ENCODE data around the gene TRAIP.
A peak's percentile ranks its signal among the peaks of the same experiment; 100 is the strongest.
"Not testable (repeated sequence)": the region's sequence is repeated elsewhere in the genome, so short reads cannot be mapped to it uniquely, and the experiment has no call there.

Gene TRAIP

GRCh38 chr3:49785565-49786356, 70.6 kb downstream of the TRAIP start:
- DNase-seq (ENCODE audit: low read depth): peak; percentile 33
- no peak for TF ChIP-seq CTCF (IDR thresholded peaks at IDR 0.05; ENCODE audit: insufficient read depth, low read depth, low read length, missing control alignments)
- H3K4me3 ChIP-seq (ENCODE audit: low read depth, low read length): peak overlapping the region; percentile 94

- DNase-seq (ENCODE audit: low read depth); H3K4me3 ChIP-seq (ENCODE audit: low read depth, low read length): not testable (repeated sequence)
Measured at GRCh38 chr3:49782277-49782676, 74.1 kb downstream of the TRAIP start.

GRCh38 chr3:49781415-49782199, 74.8 kb downstream of the TRAIP start:
- TF ChIP-seq CTCF (IDR thresholded peaks at IDR 0.05; ENCODE audit: insufficient read depth, low read depth, low read length, missing control alignments): no peak
- no peak overlapping the region for H3K4me3 ChIP-seq (ENCODE audit: low read depth, low read length)
- no peak for DNase-seq (ENCODE audit: low read depth)

- H3K4me3 ChIP-seq (ENCODE audit: low read depth, low read length); DNase-seq (ENCODE audit: low read depth): not testable (repeated sequence)
Measured at GRCh38 chr3:49780975-49781365, 75.4 kb downstream of the TRAIP start.

- no peak overlapping the region for H3K4me3 ChIP-seq (ENCODE audit: low read depth, low read length)
- TF ChIP-seq CTCF (IDR thresholded peaks at IDR 0.05; ENCODE audit: insufficient read depth, low read depth, low read length, missing control alignments): no peak
- DNase-seq (ENCODE audit: low read depth): no peak
Measured at GRCh38 chr3:49780080-49780974, 76.0 kb downstream of the TRAIP start.

- no peak for TF ChIP-seq CTCF (IDR thresholded peaks at IDR 0.05; ENCODE audit: insufficient read depth, low read depth, low read length, missing control alignments)
- H3K4me3 ChIP-seq (ENCODE audit: low read depth, low read length): no peak overlapping the region
Measured at GRCh38 chr3:49779358-49780079, 76.8 kb downstream of the TRAIP start.

More at GRCh38 chr3:49779358-49780079, 76.8 kb downstream of the TRAIP start:
- DNase-seq (ENCODE audit: low read depth): no peak
